ELF-1 (cell line): ENCODE measurements around the gene RTF1.

ENCODE experiments used
- DNase-seq: peaks from one replicate; pipeline ENCODE4 v3.0.0-alpha.2; 2016; ENCODE audit warnings: low read depth, low spot score

RTF1 gene

GRCh38 chr15:41487802-41488201, 70.9 kb downstream of the RTF1 start:
- no peak for DNase-seq

GRCh38 chr15:41489641-41490040, 72.7 kb downstream of the RTF1 start:
- DNase-seq: no peak

DNA sequence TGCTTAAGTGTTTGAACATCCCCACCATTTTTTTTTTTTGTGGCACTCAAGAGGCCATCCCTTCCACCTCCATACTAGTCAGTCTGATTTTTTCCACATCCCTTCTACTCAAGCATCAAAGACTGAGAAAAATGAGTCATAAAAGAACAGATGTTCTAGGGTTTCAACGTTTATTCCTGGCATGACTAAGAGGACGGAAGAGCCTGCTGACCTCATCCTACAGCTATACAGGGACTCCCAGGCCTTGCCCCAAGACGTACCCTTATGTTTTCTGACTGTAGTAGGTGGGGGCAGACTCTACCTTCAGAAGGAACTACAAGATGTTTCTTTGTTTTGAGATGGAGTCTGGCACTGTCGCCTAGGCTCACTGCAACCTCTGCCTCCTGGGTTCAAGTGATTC, 73.5 kb downstream of the RTF1 start:
- peak; percentile 21 for DNase-seq

- no peak for DNase-seq
Observed at GRCh38 chr15:41491889-41492288, 75.0 kb downstream of the RTF1 start.

DNA sequence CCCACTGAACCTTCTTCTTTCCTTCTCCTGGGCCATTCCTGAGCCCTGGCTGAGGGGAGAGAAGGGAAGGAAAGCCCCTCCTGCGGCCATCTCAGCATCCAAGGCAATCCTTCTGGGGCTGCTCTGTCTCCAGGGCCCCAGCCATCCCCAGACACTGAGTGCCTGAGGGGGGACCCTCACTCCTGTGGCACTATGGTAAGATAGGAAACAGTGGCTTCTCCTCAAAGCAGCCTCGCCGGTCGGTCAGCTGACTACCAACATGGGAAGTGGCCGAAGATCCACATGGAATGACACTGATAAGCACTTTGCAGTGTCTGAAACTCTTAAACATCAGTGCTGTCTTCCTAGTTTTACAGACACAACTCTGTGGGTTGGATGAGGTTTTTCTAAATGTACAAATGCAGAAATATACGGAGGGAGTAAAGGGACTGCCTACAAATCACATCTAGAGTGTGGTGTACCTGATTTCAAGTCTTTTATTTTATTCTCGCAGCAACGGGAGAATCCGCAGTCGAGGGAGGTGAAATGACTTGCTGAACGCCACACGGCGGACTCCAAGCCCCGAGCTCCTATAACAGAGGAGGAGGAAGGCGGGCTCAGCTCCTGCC, 75.8 kb downstream of the RTF1 start:
- DNase-seq: no peak

DNA sequence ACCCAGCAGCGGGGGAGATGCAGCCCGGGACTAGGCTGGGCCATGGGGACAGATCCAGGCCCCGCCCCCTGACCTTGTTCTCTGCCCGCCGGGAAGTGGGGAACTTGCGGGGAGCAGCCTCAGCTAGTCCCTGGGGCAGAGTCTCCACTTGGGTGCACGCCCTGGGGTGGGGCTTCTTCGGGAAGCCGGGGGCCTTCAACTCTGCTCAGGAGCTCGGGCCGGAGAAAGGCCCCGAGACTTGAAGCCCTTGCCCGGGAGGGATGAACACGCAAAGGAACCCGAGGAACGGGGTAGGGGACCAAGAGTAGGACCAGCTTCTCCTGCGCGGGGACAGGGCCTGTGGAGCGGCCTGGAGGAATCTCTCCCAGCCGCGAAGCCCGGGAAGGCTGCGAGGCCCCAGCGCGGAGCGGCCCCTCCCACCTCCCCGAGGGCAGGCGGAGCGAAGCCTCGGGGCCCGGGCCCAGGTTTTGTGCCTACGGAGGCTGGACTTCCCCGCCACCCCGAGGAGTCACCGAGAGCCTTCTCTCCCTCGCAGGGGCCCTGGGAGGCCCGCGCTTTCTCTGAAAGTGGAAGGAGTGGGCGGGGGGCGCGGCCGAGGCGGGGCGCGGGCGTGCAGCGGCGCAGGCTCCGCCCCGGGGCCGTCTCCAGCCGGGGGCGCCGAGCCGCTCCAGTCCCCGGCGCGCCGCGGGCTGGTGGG, 76.5 kb downstream of the RTF1 start, which contains the start of gene ITPKA:
Gene ITPKA, plus strand, starts transcription at position 670 of the 697 bp plus-strand sequence. CDS start 54 bp downstream, outside the sequence.
- DNase-seq: peak; percentile 68

- no peak for DNase-seq
Observed at GRCh38 chr15:41493902-41494189, 77.0 kb downstream of the RTF1 start.

DNA sequence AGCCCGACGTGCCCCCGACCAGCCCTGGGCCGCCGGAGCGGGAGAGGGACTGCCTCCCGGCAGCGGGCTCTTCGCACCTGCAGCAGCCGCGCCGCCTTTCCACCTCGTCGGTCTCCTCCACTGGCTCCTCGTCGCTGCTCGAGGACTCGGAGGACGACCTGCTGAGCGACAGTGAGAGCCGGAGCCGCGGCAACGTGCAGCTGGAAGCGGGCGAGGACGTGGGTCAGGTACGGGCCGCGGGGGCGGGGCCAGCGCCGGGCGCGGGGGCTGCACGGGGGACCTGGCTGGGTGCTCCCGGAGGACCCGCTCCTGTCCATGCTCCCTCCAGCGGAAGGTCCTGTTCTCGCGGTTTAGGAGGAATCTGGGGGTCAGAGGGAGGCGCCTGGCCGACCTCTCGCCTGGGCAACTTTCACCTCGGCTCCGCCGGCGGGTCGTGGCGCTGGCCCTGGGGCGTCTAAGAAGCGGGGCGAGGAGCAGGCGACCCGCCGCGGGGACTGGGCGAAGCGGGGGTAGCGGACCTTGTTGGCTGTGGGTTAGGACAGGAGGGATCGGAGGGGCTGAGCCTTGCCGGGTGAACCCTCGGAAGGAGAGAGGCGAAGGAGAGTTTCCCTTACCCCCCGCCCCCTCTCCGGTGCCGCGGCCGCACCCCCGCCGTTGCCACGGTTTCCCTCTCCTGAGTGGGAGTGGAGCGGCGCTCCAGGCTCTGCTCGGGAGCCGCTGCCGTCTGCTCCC, 77.5 kb downstream of the RTF1 start:
- DNase-seq: peak; percentile 43

DNA sequence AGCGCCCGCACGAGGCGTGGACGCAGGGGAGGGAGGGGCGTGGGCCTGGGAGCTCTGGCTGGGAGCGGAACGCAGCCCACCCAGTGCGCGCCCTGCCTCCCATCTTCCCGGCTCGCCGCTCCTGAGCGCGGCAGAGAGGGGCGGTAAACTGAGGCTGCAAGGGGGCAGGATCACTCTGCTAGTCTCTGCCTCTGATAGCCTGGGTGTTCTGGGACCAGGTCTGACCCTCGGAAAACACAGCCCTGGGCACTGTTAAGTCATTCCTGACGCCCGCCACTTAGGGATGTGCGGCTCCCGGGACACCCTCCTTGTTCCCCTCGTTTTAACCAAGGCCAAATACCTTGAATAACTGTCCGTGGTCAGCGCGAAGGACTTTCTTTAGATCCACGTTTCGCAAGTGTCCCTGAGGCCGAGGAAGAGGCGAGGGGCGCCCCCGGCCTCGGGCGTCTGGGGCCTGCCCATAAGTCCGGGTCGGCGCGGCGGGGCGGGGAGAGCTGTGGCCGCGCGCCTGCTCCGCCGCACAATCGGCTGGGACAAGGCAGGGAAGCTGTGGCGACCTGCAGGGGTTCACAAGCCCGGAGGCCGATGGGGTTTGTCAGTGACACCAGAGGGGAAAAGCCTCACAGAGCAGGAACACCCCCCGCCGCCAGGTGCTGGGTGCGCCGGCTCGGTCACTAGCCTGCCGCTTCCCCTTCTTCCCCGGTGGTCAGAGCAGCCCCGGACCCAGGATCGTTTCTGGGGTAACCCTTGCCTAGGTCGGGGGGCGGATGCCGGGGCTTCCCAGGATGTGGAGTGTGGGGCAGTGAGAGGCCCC, 78.2 kb downstream of the RTF1 start:
- DNase-seq: peak; percentile 41

DNA sequence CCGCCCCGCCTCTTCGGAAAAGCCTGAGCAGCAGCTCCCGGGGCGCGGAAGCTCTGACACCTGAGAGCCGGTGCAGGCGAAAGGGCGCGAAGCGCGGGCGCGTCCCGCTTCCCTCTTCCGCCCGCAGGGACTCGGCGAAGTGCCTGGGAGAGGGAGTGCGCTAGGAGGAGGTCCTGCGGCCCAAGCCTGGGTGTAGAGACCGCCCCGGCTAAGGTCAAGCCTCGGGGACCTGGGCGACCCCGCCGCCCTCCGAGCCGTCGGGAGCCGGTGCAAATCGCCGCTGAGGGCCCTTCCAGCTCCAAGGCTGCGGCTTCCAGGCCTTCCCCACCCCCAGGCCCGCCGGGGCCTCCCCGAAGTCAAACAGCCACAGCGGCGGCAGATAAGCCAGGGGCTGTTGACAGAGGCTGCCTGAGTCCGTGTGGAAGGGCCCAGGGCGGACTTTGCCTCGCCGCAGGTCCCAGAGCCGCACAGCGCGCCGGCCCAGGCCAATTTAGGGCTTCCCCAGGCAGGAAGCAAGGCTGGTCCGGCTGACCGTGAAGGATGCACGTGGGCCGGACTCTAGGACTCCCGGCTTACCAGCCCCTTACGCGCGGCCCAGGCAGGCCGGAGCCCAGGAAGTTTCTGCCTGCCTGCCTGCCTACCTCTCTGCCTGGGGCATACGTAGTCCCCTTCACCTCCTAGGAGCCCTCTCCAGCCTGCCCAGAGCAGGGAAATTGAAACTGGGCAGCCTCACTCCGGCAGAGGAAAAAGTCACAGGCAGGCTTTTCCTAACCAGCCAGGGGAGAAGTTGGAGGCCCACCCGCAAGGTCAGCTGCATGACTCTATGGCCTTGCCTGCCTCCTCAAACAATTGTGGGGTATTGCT, 79.1 kb downstream of the RTF1 start:
- peak; percentile 73 for DNase-seq

DNA sequence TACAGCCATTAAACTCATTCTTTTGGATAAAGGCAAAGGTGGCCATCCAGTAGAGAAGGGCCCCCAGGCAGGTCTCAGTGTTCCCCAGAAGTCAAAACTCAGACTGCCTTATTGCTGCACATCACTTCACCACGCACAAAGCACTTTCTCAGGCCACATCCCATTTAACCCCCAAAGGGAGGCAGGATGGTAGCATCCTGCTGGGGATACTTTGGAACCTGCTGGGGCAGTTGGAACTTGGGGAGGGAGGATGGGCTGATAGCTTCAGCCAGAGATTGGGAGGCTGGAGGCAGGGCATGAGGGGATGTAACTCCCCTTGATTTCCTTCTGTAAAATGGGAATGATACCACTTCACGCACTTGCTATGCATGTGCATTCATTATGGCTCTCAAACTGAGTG, 81.8 kb downstream of the RTF1 start:
- no peak for DNase-seq

DNA sequence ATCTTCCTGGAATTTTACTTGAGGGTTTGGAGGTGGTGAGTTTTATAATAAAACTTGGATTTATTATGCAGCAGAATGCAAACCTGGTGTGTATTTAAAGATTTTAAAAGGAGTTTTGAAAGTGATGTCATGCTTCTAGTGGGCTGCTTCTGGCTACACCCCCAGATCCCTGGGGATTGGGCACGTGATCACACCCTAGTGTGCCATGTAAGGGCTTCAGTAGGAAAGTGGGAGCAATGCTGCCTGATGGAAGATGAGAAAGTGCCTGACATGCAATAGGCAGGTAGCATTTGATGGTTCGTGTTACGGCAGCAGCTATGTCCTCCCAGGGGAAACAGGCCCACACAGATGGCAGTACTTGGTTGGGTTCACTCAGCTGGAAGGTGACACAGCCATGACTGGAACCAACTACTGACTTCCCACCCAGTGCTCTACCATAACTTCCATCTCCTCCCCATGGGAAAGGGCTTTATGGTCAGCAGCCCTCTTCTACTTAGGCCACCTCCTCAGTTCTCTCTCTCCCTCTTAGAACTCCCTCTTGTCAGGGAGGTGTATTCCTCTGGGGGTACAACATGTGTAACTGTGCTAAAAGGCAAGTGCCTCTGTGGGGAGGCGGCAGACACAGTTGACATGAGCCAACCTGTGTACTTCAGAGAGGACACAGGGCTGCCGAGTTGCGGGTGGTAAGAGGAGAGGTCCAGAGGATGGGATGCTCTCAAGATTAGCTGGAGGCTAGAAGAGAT, 82.4 kb downstream of the RTF1 start:
- no peak for DNase-seq

- peak; percentile 54 for DNase-seq
Observed at GRCh38 chr15:41501191-41501917, 84.5 kb downstream of the RTF1 start.

GRCh38 chr15:41501931-41502794, 85.3 kb downstream of the RTF1 start:
- peak; percentile 28 for DNase-seq

GRCh38 chr15:41502795-41503668, 86.1 kb downstream of the RTF1 start:
- DNase-seq: peak; percentile 32

DNA sequence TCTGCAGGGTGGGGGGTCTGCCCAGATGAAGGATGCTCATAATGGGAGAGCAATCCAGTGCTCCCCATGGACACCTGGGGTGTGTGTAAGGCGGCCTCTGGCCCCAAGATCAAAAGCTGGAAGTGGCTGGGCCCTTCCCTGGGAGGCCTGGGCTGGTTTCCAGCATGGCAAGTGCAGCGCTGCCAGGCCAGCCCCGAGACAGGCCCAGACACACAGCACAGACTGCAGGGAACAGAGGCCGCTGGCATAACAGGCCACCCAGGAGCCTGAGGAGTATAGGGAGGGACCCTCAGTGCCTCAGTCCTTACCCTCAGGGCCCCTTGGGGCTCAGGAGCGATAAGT, 86.7 kb downstream of the RTF1 start:
- DNase-seq: no peak

DNA sequence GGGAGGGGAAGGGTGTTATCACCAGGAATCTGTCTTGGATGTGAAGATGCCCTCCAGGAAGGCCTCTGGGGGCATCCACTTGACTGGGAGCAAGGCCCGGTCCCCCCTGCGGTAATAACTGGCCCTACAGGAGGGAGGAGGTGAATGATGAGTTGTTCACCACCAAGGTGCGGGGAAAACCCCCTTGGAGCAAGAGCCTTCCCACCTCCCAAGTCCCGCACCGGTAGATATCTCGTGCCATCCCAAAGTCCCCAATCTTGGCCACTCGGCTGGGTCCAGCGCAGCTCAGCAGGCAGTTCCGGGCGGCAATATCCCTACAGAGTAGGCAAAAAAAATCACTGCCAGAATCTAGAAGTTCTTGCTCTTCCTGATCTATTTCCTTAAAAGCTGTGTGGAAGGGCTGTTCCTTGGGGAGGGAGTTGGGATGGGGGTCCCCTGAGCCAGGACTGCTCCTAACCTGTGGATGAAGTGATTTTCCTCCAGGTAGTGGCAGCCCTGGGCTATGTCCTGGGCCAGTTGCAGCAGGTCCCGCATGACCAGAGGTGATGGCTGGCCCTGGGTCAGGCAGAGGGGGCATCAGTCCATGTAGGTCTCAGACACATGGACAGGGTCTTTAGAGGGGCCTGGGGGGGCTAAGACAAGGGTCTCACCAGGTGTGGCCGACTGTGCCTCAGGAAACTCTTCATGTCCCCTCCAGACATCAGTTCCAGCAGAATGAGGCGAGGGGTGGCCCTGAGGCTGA, 88.0 kb downstream of the RTF1 start:
- no peak for DNase-seq
